GM15510 (cell line): ENCODE results near the gene C11orf91.

Experiments
- POLR2A ChIP-seq: IDR thresholded peaks from 3 replicates; pipeline ENCODE4 v1.6.1; 2011; ENCODE audit warnings: borderline replicate concordance; ENCODE audit not compliant: insufficient read length; ENCODE audit errors: extremely low read depth

Gene C11orf91

GRCh38 chr11:33690290-33691065, 10.1 kb downstream of the C11orf91 start:
- no peak for TF ChIP-seq POLR2A

- no peak for TF ChIP-seq POLR2A
These were observed 11.1 kb downstream of the C11orf91 start for GRCh38 chr11:33689501-33689900.

GRCh38 chr11:33689085-33689484, 11.5 kb downstream of the C11orf91 start:
- no peak for TF ChIP-seq POLR2A

- TF ChIP-seq POLR2A, result no peak
These were observed 12.7 kb downstream of the C11orf91 start for GRCh38 chr11:33687733-33688479.

- TF ChIP-seq POLR2A, result no peak
These were observed 15.5 kb downstream of the C11orf91 start for GRCh38 chr11:33685082-33685481.

- no peak for TF ChIP-seq POLR2A
These were observed 16.5 kb downstream of the C11orf91 start for GRCh38 chr11:33684003-33684706.

GRCh38 chr11:33682446-33682845, 18.2 kb downstream of the C11orf91 start:
- TF ChIP-seq POLR2A, result no peak

- no peak for TF ChIP-seq POLR2A
These were observed 18.6 kb downstream of the C11orf91 start for GRCh38 chr11:33682019-33682418.

GRCh38 chr11:33674035-33674814, 26.4 kb downstream of the C11orf91 start:
- TF ChIP-seq POLR2A, result no peak

- TF ChIP-seq POLR2A, result no peak
These were observed 28.4 kb downstream of the C11orf91 start for GRCh38 chr11:33672273-33672672.

GRCh38 chr11:33670250-33671011, 30.2 kb downstream of the C11orf91 start:
- no peak for TF ChIP-seq POLR2A

- no peak for TF ChIP-seq POLR2A
These were observed 30.9 kb downstream of the C11orf91 start for GRCh38 chr11:33669598-33670249.

- no peak for TF ChIP-seq POLR2A
These were observed 31.6 kb downstream of the C11orf91 start for GRCh38 chr11:33668951-33669596.
